K562 (cell line): Measurements from ENCODE around the gene SDC3. TPM values are rescaled to one million over a fixed set of nuclear protein-coding genes. Genes with fewer than 3 reads are reported as not detected.

Experiments used
- C11orf30 ChIP-seq: fragments of 450-650 bp; IDR thresholded peaks from 2 replicates; pipeline ENCODE4 v1.6.1; 2016; ENCODE audit warnings: low read depth, mild to moderate bottlenecking
- CBX2 ChIP-seq: fragments of 200-600 bp; sonication (generic); IDR thresholded peaks from one replicate; pipeline ENCODE4 v1.6.1; 2012; ENCODE audit warnings: mild to moderate bottlenecking, low read length, inconsistent platforms; ENCODE audit not compliant: insufficient read depth, poor library complexity, severe bottlenecking
- EGR1 ChIP-seq: fragments of 450-650 bp; conservative IDR thresholded peaks from 2 replicates; pipeline ENCODE4 v1.6.1; 2017; ENCODE audit warnings: mild to moderate bottlenecking
- FOXK2 ChIP-seq, 2 experiments: fragments of 450-650 bp; IDR thresholded peaks in 1 of 2; conservative IDR thresholded peaks in 1 of 2; 2 replicates each; pipeline ENCODE4 v1.6.1; 2016; ENCODE audit warnings: low read depth in 2 of 2, mild to moderate bottlenecking in 1 of 2
- HDAC1 ChIP-seq, 2 experiments: fragments of 450-650 bp; IDR thresholded peaks; 2 replicates each; pipeline ENCODE4 v1.6.1; 2016 to 2017; ENCODE audit warnings: inconsistent platforms in 1 of 2, mild to moderate bottlenecking in 1 of 2, moderate library complexity in 1 of 2
- HDAC8 ChIP-seq: fragments of 450-650 bp; IDR thresholded peaks from 2 replicates; pipeline ENCODE4 v1.6.1; 2016; ENCODE audit warnings: mild to moderate bottlenecking, missing genetic modification characterization, moderate library complexity, missing compliant biosample characterization
- HEY1 ChIP-seq: fragments of 250-450 bp; sonication (Bioruptor Pico); IDR thresholded peaks from 2 replicates; pipeline ENCODE4 v1.5.0; 2020; ENCODE audit warnings: mild to moderate bottlenecking, moderate library complexity, borderline replicate concordance
- JUNB ChIP-seq: fragments of 450-650 bp; formaldehyde crosslinking; conservative IDR thresholded peaks from 2 replicates; pipeline ENCODE4 v1.4.0; 2020; ENCODE audit warnings: mild to moderate bottlenecking
- NEUROD1 ChIP-seq: fragments of 150-350 bp; IDR thresholded peaks from 2 replicates; pipeline ENCODE4 v1.6.1; 2014; ENCODE audit warnings: borderline replicate concordance, low read length, low read depth; ENCODE audit not compliant: partially characterized antibody
- RCOR1 ChIP-seq, 2 experiments: IDR thresholded peaks; 2 replicates each; pipeline ENCODE4 v1.6.1; 2012; ENCODE audit warnings: low read depth in 2 of 2, low read length in 2 of 2, borderline replicate concordance in 1 of 2, improper control_type of control experiment in 1 of 2
- SMARCE1 ChIP-seq: fragments of 450-650 bp; IDR thresholded peaks from 2 replicates; pipeline ENCODE4 v1.7.1; 2016; ENCODE audit warnings: mild to moderate bottlenecking
- SOX6 ChIP-seq: fragments of 450-650 bp; IDR thresholded peaks from 2 replicates; pipeline ENCODE4 v1.6.1; 2014; ENCODE audit warnings: mild to moderate bottlenecking
- TAF9B ChIP-seq: fragments of 450-650 bp; IDR thresholded peaks from 2 replicates; pipeline ENCODE4 v1.6.1; 2018; ENCODE audit warnings: mild to moderate bottlenecking; ENCODE audit not compliant: partially characterized antibody
- ZBTB40 ChIP-seq, 2 experiments: fragments of 450-650 bp in 1 of 2; sonication (generic) in 1 of 2; formaldehyde crosslinking in 1 of 2; IDR thresholded peaks; 2 replicates each; pipeline versions ENCODE4 v1.7.1 to v1.9.0; 2016 to 2022; ENCODE audit warnings: inconsistent platforms in 1 of 2, mild to moderate bottlenecking in 1 of 2, missing genetic modification reagents in 1 of 2
- ZC3H11A ChIP-seq: IDR thresholded peaks from 2 replicates; pipeline ENCODE4 v1.6.1; 2012; ENCODE audit warnings: low read depth, low read length, improper control_type of control experiment
- ZNF140 ChIP-seq: fragments of 250-450 bp; sonication (Bioruptor Pico); IDR thresholded peaks from 2 replicates; pipeline ENCODE4 v1.8.0; 2021; ENCODE audit warnings: moderate library complexity, mild to moderate bottlenecking, inconsistent platforms
- ZNF551 ChIP-seq: fragments of 250-450 bp; sonication (Bioruptor Pico); IDR thresholded peaks from 2 replicates; pipeline ENCODE4 v1.5.0; 2021; ENCODE audit warnings: mild to moderate bottlenecking, moderate library complexity
- ZNF586 ChIP-seq: fragments of 450-650 bp; formaldehyde crosslinking; conservative IDR thresholded peaks from 2 replicates; pipeline ENCODE4 v1.4.0; 2020; ENCODE audit warnings: mild to moderate bottlenecking, moderate library complexity
- ZNF696 ChIP-seq: fragments of 250-450 bp; sonication (Bioruptor Pico); conservative IDR thresholded peaks from 2 replicates; pipeline ENCODE4 v1.4.0; 2020; ENCODE audit warnings: mild to moderate bottlenecking, moderate library complexity
- polyA plus RNA-seq, 8 experiments: library from polyadenylated mRNA; depleted of rRNA in 4 of 8; stranded (reverse) in 5 of 8; unstranded in 3 of 8; fragments of >200 nt; fragmentation: Nextera tagmentation in 2 of 8; fragmentation: Illumina TruSeq in 1 of 8; extraction: Ambion mirVana in 2 of 8; extraction: Trizol in 1 of 8; gene quantifications; 2 replicates each; pipeline versions ENCODE4 v1.2.1 to v1.2.3, GENCODE V29; 2011 to 2014; ENCODE audit warnings: inconsistent platforms in 1 of 8, missing spikeins in 1 of 8
- total RNA-seq, 7 experiments: library from RNA; depleted of rRNA in 6 of 7; stranded (reverse); fragments of >200 nt in 6 of 7; fragmentation: Illumina TruSeq in 2 of 7; extraction: Trizol in 2 of 7; gene quantifications; 2 replicates each; pipeline versions ENCODE4 v1.2.1 to v1.2.3, GENCODE V29; 2011 to 2021; ENCODE audit warnings: low replicate concordance in 1 of 7

SDC3 gene
- total and polyA plus RNA-seq, 9 of the 15 experiments (the other 6 are each of a cell fraction or from before 2014, with no cell fraction given) = 0.38 to 44.1 (median 12.1) TPM

DNA sequence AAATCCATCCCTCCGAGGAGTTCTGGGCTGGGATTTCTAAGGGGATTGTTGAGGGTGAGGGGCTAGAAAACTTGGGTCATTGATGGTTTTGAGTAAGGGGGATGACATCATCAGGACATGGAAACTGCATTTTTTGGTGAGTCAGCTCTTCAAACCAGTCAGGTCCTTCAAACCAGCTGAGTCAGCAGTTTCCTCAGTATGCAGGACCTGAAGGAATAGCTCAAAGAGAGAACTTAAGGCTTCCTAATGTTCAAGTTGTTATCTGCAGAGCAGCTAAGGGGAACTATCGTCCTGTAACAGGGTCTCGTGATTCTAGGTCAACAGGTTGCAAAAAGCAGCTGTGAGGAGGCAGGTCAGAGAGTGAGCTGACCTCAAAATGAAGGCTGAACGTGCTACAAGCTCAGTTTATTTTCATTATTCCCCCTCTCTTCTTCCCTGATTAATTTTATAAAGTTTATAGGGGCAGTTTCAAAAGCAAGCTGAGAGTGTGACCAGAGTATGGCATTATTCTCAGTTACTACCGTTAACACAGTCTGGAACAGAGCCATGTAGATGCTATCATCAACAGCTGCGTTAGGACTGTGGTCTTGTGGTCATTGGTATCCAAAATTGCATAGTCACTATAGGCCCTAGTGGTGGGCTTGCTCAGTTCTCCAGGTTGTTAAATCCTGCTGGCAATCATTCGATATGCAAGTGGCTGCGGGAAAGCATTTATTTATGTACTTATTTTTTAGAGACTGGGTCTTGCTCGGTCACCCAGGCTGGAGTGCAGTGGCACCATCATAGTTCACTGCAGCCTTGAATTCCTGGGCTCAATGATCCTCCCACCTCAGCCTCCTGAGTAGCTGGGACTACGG lies 10.7 kb upstream of the SDC3 start (continued):
- TF ChIP-seq ZBTB40 (IDR thresholded peaks at IDR 0.05) (peak; percentile 65), ZBTB40 (CRISPR knock-in tag; IDR thresholded peaks at IDR 0.05) (no peak), FOXK2 (conservative IDR thresholded peaks at IDR 0.05 in 1 of 2, IDR thresholded peaks at IDR 0.05 in 1 of 2; ENCODE audit: low read depth in 2 of 2) (peak; percentile 84 to 88), HDAC8 (no peak), HEY1 (CRISPR knock-in tag) (0 out of 2 replicates have a peak, but pooled peaks have one; percentile 29), ZNF586 (CRISPR knock-in tag) (no peak), NEUROD1 (peak; percentile 23), ZNF140 (no peak), SMARCE1 (peak; percentile 93), C11orf30 (peak; percentile 100), JUNB (CRISPR knock-in tag) (peak; percentile 97), ZC3H11A (0 out of 2 replicates have a peak, but pooled peaks have one; percentile 53), CBX2 (no peak), EGR1 (no peak), SOX6 (peak; percentile 93), HDAC1 (IDR thresholded peaks at IDR 0.05) (peak in 1 of 2 experiments; percentile 87; a peak in 2 of 4 replicates), ZNF696 (no peak), RCOR1 (IDR thresholded peaks at IDR 0.05; ENCODE audit: borderline replicate concordance in 1 of 2, low read depth in 2 of 2, low read length in 2 of 2) (peak in 1 of 2 experiments; percentile 81; a peak in 2 of 4 replicates), TAF9B (peak; percentile 99), ZNF551 (no peak)
